Muscle layer of duodenum (tissue), 2 donors: ENCODE data around the gene RBM27.

ENCODE experiments used
- H3K27ac ChIP-seq: one replicate; pipeline ENCODE4 v1.7.0; 2013; ENCODE audit warnings: mild to moderate bottlenecking, low read length
- H3K27me3 ChIP-seq: one replicate; pipeline ENCODE4 v1.7.0; 2013; ENCODE audit warnings: low read depth, mild to moderate bottlenecking, control low read depth, low read length
- H3K36me3 ChIP-seq, 2 donors: one replicate each; pipeline ENCODE4 v1.7.0; 2013; ENCODE audit warnings: low read length in 2 of 2, control low read depth in 1 of 2, mild to moderate bottlenecking in 1 of 2; ENCODE audit not compliant: insufficient read depth in 2 of 2, control insufficient read depth in 1 of 2
- H3K4me1 ChIP-seq, 2 donors: one replicate each; pipeline ENCODE4 v1.7.0; 2013; ENCODE audit warnings: low read length in 2 of 2, mild to moderate bottlenecking in 2 of 2, control low read depth in 1 of 2, moderate library complexity in 1 of 2; ENCODE audit not compliant: insufficient read depth in 2 of 2, control insufficient read depth in 1 of 2
- H3K4me3 ChIP-seq, 2 donors: one replicate each; pipeline ENCODE4 v1.7.0; 2013; ENCODE audit warnings: low read length in 2 of 2, low read depth in 1 of 2, mild to moderate bottlenecking in 1 of 2
- H3K9me3 ChIP-seq, 2 donors: one replicate each; pipeline ENCODE4 v1.7.0; 2013; ENCODE audit warnings: low read length in 2 of 2, control low read depth in 1 of 2, mild to moderate bottlenecking in 1 of 2; ENCODE audit not compliant: control insufficient read depth in 1 of 2
- donor health status: healthy.

RBM27 gene

DNA sequence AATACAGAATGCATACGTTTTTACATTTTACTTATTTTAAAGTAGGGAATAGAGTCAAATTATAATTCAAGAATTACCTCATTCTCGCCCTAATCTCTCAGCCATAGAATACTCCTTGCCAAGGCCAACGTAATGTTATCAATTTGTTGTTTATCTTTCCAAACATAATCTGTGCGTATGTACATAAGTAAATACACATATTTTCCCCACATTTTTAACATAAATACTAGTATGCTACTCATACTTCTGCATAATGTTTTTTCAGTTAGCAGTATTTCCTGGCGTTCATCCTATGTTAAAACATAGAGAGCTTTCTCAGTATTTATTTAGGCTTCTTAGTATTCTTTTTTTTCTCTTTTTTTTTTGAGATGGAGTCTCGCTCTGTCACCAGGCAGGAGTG lies 28.8 kb downstream of the RBM27 start:
- no peak overlapping the region for H3K27ac ChIP-seq
- H3K4me3 ChIP-seq, result no peak overlapping the region
- peaks cover 37 to 58% of the 10 kb centered on the region in 2 donors for H3K36me3 ChIP-seq
- no peaks in the 10 kb centered on the region for H3K27me3 ChIP-seq
- no peaks in the 10 kb centered on the region for H3K9me3 ChIP-seq
- H3K4me1 ChIP-seq, result peaks cover 0 to 5% of the 10 kb centered on the region in 2 donors

- Histone ChIP-seq H3K4me3 (no peak overlapping the region), H3K4me1 (peaks cover 0 to 5% of the 10 kb centered on the region in 2 donors), H3K27ac (no peak overlapping the region), H3K36me3 (peaks cover 45 to 70% of the 10 kb centered on the region in 2 donors), H3K9me3 (no peaks in the 10 kb centered on the region), H3K27me3 (no peaks in the 10 kb centered on the region)
Observed at GRCh38 chr5:146233441-146233840, 30.0 kb downstream of the RBM27 start.

GRCh38 chr5:146238973-146239372 lies 35.6 kb downstream of the RBM27 start:
- Histone ChIP-seq H3K4me3 (no peak overlapping the region), H3K4me1 (no peaks in the 10 kb centered on the region), H3K27me3 (no peaks in the 10 kb centered on the region), H3K27ac (no peak overlapping the region), H3K36me3 (peaks cover 19 to 29% of the 10 kb centered on the region in 2 donors), H3K9me3 (no peaks in the 10 kb centered on the region)

DNA sequence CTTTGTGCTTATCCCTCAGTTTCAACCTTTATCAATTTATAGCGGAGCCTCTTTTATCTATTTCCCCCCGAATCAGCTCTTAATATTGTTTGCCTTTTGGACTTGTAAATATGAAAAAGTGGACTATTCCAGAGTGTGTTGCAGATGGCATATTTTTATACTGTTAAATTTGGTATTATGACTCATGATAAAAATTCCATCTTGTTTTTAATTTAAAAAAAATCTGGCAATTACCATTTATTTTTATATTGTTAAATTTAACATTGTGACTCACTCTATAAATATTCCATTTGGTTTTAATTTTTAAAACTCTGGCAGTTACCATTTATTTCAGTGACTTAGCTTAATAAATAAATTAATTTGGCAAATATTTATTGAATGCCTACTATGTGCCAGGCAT lies 37.5 kb downstream of the RBM27 start:
- no peaks in the 10 kb centered on the region for H3K9me3 ChIP-seq
- H3K27ac ChIP-seq, result no peak overlapping the region
- H3K4me1 ChIP-seq, result no peaks in the 10 kb centered on the region
- no peak overlapping the region for H3K4me3 ChIP-seq
- peaks cover 19% of the 10 kb centered on the region in 2 donors for H3K36me3 ChIP-seq
- no peaks in the 10 kb centered on the region for H3K27me3 ChIP-seq

DNA sequence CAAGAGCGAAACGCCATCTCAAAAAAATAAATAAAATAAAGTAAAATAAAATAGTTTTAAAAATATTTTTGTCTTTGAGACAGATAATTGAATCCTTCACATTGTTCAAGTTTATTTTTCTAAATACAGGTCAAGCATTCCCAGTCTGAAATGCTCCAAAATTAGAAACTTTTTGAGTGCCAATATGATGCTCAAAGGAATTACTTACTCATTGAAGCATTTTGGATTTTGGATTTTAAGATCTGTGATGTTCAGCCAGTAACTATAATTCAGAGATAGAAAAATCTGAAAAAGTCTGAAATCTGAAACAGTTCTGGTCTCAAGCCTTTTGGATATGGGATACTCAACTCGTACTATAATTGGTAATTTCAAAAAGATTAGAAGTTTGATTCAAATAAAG lies 39.8 kb downstream of the RBM27 start:
- Histone ChIP-seq H3K9me3 (no peaks in the 10 kb centered on the region), H3K4me3 (no peak overlapping the region), H3K4me1 (no peaks in the 10 kb centered on the region), H3K27ac (no peak overlapping the region), H3K36me3 (peaks cover 1 to 5% of the 10 kb centered on the region in 2 donors), H3K27me3 (no peaks in the 10 kb centered on the region)

GRCh38 chr5:146248561-146248960 lies 45.2 kb downstream of the RBM27 start:
- Histone ChIP-seq H3K36me3 (peaks cover 9 to 17% of the 10 kb centered on the region in 2 donors), H3K27ac (no peak overlapping the region), H3K4me3 (no peak overlapping the region), H3K4me1 (no peaks in the 10 kb centered on the region), H3K27me3 (no peaks in the 10 kb centered on the region), H3K9me3 (no peaks in the 10 kb centered on the region)

DNA sequence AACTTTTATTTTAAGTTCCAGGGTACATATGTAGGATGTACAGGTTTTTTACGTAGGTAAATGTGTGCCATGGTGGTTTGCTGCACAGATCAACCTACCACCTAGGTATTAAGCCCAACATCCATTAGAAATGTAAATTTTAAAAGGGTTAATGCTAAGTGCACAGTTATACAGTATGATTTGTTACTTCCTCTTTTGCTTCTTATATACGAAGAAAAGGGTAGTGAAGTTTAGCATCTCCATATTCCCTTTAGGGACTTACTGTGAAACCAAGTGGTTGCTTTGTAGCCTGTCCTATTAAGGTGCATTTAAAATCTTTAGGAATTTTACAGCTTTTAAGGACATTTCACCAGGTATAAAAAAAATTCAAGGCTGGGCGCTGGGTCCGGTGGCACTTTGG lies 46.4 kb downstream of the RBM27 start:
- peaks cover 9 to 24% of the 10 kb centered on the region in 2 donors for H3K36me3 ChIP-seq

More for the DNA sequence above, 46.4 kb downstream of the RBM27 start:
- Histone ChIP-seq H3K27me3 (no peaks in the 10 kb centered on the region), H3K4me1 (no peaks in the 10 kb centered on the region), H3K4me3 (no peak overlapping the region), H3K27ac (no peak overlapping the region), H3K9me3 (no peaks in the 10 kb centered on the region)
